ENCODE data around the gene EIF2B2.

Gene EIF2B2

GRCh38 chr14:75046899-75047298 lies 44.2 kb downstream of the EIF2B2 start:
- no peak for DNase-seq

GRCh38 chr14:75047506-75047905 lies 44.8 kb downstream of the EIF2B2 start:
- DNase-seq, result no peak

GRCh38 chr14:75048101-75048500 lies 45.4 kb downstream of the EIF2B2 start:
- DNase-seq, result no peak

- DNase-seq, result no peak
Measured at GRCh38 chr14:75049136-75049535, 46.4 kb downstream of the EIF2B2 start.

GRCh38 chr14:75049731-75050201 lies 47.0 kb downstream of the EIF2B2 start:
- DNase-seq, result no peak

- DNase-seq, result peak; percentile 88
Measured at GRCh38 chr14:75050852-75051555, 48.3 kb downstream of the EIF2B2 start, which contains the start of gene MLH3. Gene MLH3 (minus strand): TSS chr14:75051467. CDS start chr14:75049655, 1,812 bp downstream.

- no peak for DNase-seq
Measured at GRCh38 chr14:75051556-75051899, 48.8 kb downstream of the EIF2B2 start.

- DNase-seq, result no peak
Measured at GRCh38 chr14:75053396-75054291, 50.9 kb downstream of the EIF2B2 start.

GRCh38 chr14:75054421-75054820 lies 51.7 kb downstream of the EIF2B2 start:
- DNase-seq, result no peak

GRCh38 chr14:75059642-75060041 lies 56.9 kb downstream of the EIF2B2 start:
- no peak for DNase-seq

GRCh38 chr14:75060420-75060819 lies 57.7 kb downstream of the EIF2B2 start:
- DNase-seq, result no peak
